ENCODE measurements around the gene FGF12.

The FGF12 gene

DNA sequence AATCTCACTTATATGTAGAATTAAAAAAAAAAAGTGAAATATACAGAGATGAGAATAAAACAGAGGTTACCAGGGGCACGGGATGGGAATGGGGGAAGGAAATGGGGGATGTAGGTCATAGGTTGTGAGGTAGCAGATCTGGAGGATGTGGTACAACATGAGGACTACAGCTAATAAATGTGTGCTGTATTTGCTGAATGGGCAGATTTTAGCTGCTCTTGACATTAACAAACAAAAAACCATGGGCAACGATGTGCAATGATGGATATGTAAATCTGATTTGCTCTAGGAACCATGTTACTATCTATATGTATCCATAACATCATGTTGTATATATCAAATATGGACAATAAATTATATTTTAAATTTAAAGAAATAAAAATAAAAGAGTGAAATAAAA, 87.4 kb downstream of the FGF12 start:
- 87 to 100% methylated on average over 1 of the region's 2 CpGs for WGBS, 2 experiments (ENCODE audit: insufficient coverage in 2 of 2)

DNA sequence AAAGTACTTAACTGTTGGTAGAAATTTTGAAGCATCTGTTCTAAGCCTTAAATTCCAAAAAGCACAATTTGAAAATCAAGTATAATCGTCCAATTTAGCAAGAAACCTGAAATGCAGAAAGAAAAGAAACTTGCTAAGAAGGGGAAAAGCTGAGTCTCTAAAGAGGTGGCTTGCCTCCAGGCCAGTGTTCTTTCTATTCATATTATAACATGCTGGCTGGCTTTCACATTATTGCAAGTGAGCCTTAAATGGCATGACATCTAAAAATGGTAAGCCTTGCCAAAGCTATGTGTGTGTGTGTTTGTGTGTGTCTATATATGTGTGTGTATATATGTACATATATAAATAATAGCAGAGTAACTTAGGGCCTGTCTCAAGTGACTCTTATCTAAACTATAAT, 89.5 kb downstream of the FGF12 start:
- WGBS, 2 experiments (ENCODE audit: insufficient coverage in 2 of 2), result no CpG with 5 or more reads among the region's 1 CpG
- H3K9me3 ChIP-seq (ENCODE audit: control insufficient read depth, low read length), result no peaks in the 10 kb centered on the region

More for the DNA sequence above, 87.4 kb downstream of the FGF12 start:
- H3K36me3 ChIP-seq (ENCODE audit: control insufficient read depth, insufficient read depth, low read length), result no peaks in the 10 kb centered on the region
- no peak overlapping the region for H3K4me3 ChIP-seq (ENCODE audit: extremely low read depth, insufficient read depth, low read length, poor library complexity, severe bottlenecking)
- H3K9me3 ChIP-seq (ENCODE audit: control insufficient read depth, low read length), result no peaks in the 10 kb centered on the region
- H3K27ac ChIP-seq (ENCODE audit: low read depth, low read length, severe bottlenecking), result no peak overlapping the region
- H3K4me1 ChIP-seq (ENCODE audit: control insufficient read depth, insufficient read depth, low read length, poor library complexity, severe bottlenecking), result no peaks in the 10 kb centered on the region

DNA sequence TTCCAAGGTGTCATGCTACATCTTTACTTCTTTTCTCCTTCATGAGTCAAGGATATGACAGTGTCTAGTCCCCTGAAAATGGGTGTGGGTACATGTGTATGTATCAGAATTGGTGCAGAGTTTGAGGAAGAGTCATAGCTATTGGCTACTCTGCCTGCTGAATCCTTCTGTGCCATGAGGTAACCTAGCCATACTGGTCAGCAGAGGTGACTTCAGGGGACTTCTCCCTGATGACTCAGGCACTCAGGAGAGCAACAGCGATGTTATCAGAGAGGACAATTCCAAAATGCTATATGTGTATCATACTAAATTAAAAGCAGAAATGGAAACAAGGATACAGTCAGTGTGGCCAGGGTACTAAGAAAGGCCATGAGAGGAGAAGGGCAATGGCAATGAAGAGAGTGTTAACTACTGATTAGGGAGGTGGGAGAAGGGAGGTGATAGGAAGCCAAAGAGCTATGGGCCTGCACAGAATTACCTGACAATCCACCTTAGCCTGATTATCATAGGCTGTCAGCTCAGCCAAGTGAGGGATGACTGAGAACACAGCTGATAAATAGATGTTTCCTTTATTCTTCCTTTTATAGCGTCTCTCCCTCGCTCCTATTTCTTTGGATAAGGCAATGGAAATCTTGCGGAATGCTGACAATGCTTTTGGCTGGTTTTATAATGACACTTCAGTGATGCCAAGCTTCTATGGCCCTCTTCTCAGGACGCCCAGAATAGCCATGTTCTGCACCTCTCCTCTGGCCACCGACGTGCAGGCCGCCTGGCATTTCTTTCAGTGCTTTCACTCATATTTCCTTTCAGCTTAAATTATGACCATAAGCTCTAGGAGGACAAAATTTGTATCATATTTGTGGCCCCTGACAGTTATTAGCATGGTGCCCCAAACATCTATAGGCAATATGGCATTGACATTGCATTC, 90.6 kb downstream of the FGF12 start:
- 71 to 91% methylated on average over 3 to 4 of the region's 8 CpGs for WGBS, 2 experiments (ENCODE audit: insufficient coverage in 2 of 2)
- no peaks in the 10 kb centered on the region for H3K4me1 ChIP-seq (ENCODE audit: control insufficient read depth, insufficient read depth, low read length, poor library complexity, severe bottlenecking)
- no peak overlapping the region for H3K27ac ChIP-seq (ENCODE audit: low read depth, low read length, severe bottlenecking)
- no peaks in the 10 kb centered on the region for H3K9me3 ChIP-seq (ENCODE audit: control insufficient read depth, low read length)
- no peak overlapping the region for H3K4me3 ChIP-seq (ENCODE audit: extremely low read depth, insufficient read depth, low read length, poor library complexity, severe bottlenecking)
- no peaks in the 10 kb centered on the region for H3K36me3 ChIP-seq (ENCODE audit: control insufficient read depth, insufficient read depth, low read length)

More for the DNA sequence above, 89.5 kb downstream of the FGF12 start:
- Histone ChIP-seq H3K4me1 (ENCODE audit: control insufficient read depth, insufficient read depth, low read length, poor library complexity, severe bottlenecking) (no peaks in the 10 kb centered on the region), H3K4me3 (ENCODE audit: extremely low read depth, insufficient read depth, low read length, poor library complexity, severe bottlenecking) (no peak overlapping the region), H3K27ac (ENCODE audit: low read depth, low read length, severe bottlenecking) (no peak overlapping the region), H3K36me3 (ENCODE audit: control insufficient read depth, insufficient read depth, low read length) (no peaks in the 10 kb centered on the region)

GRCh38 chr3:192629429-192629828, 97.9 kb downstream of the FGF12 start:
- H3K36me3 ChIP-seq (ENCODE audit: control insufficient read depth, insufficient read depth, low read length), result no peaks in the 10 kb centered on the region
- H3K4me1 ChIP-seq (ENCODE audit: control insufficient read depth, insufficient read depth, low read length, poor library complexity, severe bottlenecking), result no peaks in the 10 kb centered on the region
- 79 to 91% methylated on average over 2 to 3 of the region's 3 CpGs for WGBS, 2 experiments (ENCODE audit: insufficient coverage in 2 of 2)
- no peak overlapping the region for H3K4me3 ChIP-seq (ENCODE audit: extremely low read depth, insufficient read depth, low read length, poor library complexity, severe bottlenecking)
- no peaks in the 10 kb centered on the region for H3K9me3 ChIP-seq (ENCODE audit: control insufficient read depth, low read length)
- H3K27ac ChIP-seq (ENCODE audit: low read depth, low read length, severe bottlenecking), result no peak overlapping the region

DNA sequence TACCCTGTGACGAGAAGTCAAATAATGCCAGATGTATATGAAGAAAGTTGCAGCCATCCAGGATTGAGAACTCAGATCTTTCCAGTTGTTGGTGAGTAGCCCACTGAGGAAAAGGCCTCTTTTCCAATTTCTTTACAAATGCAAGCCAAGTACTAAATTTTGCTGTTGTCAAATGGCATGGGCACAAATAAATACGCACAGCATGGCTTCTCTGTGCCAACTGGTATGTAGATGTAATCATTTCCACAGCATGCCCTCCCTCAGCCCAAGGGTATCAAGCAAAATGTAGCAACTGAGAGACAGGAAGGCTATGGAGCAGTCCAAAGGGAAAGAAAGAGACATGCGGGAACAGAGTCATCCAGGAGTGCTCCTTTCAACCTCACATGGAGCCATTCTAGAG, 105.4 kb downstream of the FGF12 start:
- Histone ChIP-seq H3K4me1 (ENCODE audit: control insufficient read depth, insufficient read depth, low read length, poor library complexity, severe bottlenecking) (no peaks in the 10 kb centered on the region), H3K36me3 (ENCODE audit: control insufficient read depth, insufficient read depth, low read length) (no peaks in the 10 kb centered on the region), H3K9me3 (ENCODE audit: control insufficient read depth, low read length) (no peaks in the 10 kb centered on the region), H3K27ac (ENCODE audit: low read depth, low read length, severe bottlenecking) (no peak overlapping the region), H3K4me3 (ENCODE audit: extremely low read depth, insufficient read depth, low read length, poor library complexity, severe bottlenecking) (no peak overlapping the region)
- 100% methylated on average over 1 to 2 of the region's 3 CpGs for WGBS, 2 experiments (ENCODE audit: insufficient coverage in 2 of 2)

- WGBS, 2 experiments (ENCODE audit: insufficient coverage in 2 of 2), result 81 to 100% methylated on average over 2 to 3 of the region's 3 CpGs
- no peaks in the 10 kb centered on the region for H3K4me1 ChIP-seq (ENCODE audit: control insufficient read depth, insufficient read depth, low read length, poor library complexity, severe bottlenecking)
- no peaks in the 10 kb centered on the region for H3K36me3 ChIP-seq (ENCODE audit: control insufficient read depth, insufficient read depth, low read length)
- H3K4me3 ChIP-seq (ENCODE audit: extremely low read depth, insufficient read depth, low read length, poor library complexity, severe bottlenecking), result no peak overlapping the region
- H3K27ac ChIP-seq (ENCODE audit: low read depth, low read length, severe bottlenecking), result no peak overlapping the region
- no peaks in the 10 kb centered on the region for H3K9me3 ChIP-seq (ENCODE audit: control insufficient read depth, low read length)
Measured at GRCh38 chr3:192620275-192620674, 107.1 kb downstream of the FGF12 start.

DNA sequence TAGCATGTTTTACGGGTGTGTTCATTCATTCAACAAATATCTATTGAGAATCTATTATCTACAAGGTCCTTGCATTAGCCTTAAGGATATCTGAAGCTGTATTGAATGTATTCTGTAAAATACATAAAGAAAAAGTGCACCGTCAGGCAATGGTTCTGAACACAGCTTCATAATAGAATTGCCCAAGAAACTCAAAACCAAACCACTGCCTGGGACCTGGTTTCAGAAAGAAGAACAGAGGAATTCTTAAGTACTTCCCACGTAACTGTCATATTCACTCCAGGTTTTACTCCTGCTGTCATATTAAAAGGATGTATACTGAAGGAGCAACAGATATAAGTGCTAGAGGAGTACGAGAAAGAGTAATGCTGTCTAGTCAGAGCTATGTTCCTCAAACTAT, 115.9 kb downstream of the FGF12 start:
- Histone ChIP-seq H3K27ac (ENCODE audit: low read depth, low read length, severe bottlenecking) (no peak overlapping the region), H3K4me1 (ENCODE audit: control insufficient read depth, insufficient read depth, low read length, poor library complexity, severe bottlenecking) (no peaks in the 10 kb centered on the region), H3K9me3 (ENCODE audit: control insufficient read depth, low read length) (no peaks in the 10 kb centered on the region), H3K36me3 (ENCODE audit: control insufficient read depth, insufficient read depth, low read length) (no peaks in the 10 kb centered on the region), H3K4me3 (ENCODE audit: extremely low read depth, insufficient read depth, low read length, poor library complexity, severe bottlenecking) (no peak overlapping the region)
- WGBS, 2 experiments (ENCODE audit: insufficient coverage in 2 of 2), result 86 to 100% methylated on average over 1 to 2 of the region's 4 CpGs

GRCh38 chr3:192608726-192609600, 118.4 kb downstream of the FGF12 start:
- H3K4me1 ChIP-seq (ENCODE audit: control insufficient read depth, insufficient read depth, low read length, poor library complexity, severe bottlenecking), result no peaks in the 10 kb centered on the region
- WGBS, 2 experiments (ENCODE audit: insufficient coverage in 2 of 2), result 95 to 96% methylated on average over 4 of the region's 8 CpGs
- H3K36me3 ChIP-seq (ENCODE audit: control insufficient read depth, insufficient read depth, low read length), result no peaks in the 10 kb centered on the region

GRCh38 chr3:192607798-192608197, 119.5 kb downstream of the FGF12 start:
- Histone ChIP-seq H3K36me3 (ENCODE audit: control insufficient read depth, insufficient read depth, low read length) (no peaks in the 10 kb centered on the region), H3K27ac (ENCODE audit: low read depth, low read length, severe bottlenecking) (no peak overlapping the region), H3K9me3 (ENCODE audit: control insufficient read depth, low read length) (no peaks in the 10 kb centered on the region), H3K4me3 (ENCODE audit: extremely low read depth, insufficient read depth, low read length, poor library complexity, severe bottlenecking) (no peak overlapping the region), H3K4me1 (ENCODE audit: control insufficient read depth, insufficient read depth, low read length, poor library complexity, severe bottlenecking) (no peaks in the 10 kb centered on the region)
- WGBS, 2 experiments (ENCODE audit: insufficient coverage in 2 of 2), result 70 to 82% methylated on average over 3 to 4 of the region's 4 CpGs

More at GRCh38 chr3:192608726-192609600, 118.4 kb downstream of the FGF12 start:
- Histone ChIP-seq H3K9me3 (ENCODE audit: control insufficient read depth, low read length) (no peaks in the 10 kb centered on the region), H3K4me3 (ENCODE audit: extremely low read depth, insufficient read depth, low read length, poor library complexity, severe bottlenecking) (no peak overlapping the region), H3K27ac (ENCODE audit: low read depth, low read length, severe bottlenecking) (no peak overlapping the region)

DNA sequence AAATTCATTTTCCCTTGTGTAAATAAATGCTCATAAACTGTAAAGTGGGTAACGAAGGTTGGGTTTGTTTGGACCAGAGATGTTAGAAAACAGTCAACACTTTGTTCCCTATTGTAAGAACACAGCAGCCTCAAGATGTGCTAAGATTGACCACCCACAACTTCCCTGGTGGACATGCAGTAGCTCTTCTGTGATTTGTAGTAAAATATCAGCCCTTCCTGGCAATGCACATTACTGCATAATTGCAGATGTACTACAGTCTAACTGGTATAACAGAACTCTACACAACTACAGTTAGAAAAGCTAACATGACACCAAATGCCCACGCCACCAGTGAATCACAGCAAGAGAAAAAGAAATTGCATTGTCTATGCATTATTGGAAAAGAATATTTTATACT, 129.4 kb downstream of the FGF12 start:
- 100% methylated on average over 1 of the region's 2 CpGs; no CpG with 5 or more reads in 1 of the 2 experiments for WGBS, 2 experiments (ENCODE audit: insufficient coverage in 2 of 2)
- Histone ChIP-seq H3K36me3 (ENCODE audit: control insufficient read depth, insufficient read depth, low read length) (no peaks in the 10 kb centered on the region), H3K27ac (ENCODE audit: low read depth, low read length, severe bottlenecking) (no peak overlapping the region), H3K4me1 (ENCODE audit: control insufficient read depth, insufficient read depth, low read length, poor library complexity, severe bottlenecking) (no peaks in the 10 kb centered on the region), H3K4me3 (ENCODE audit: extremely low read depth, insufficient read depth, low read length, poor library complexity, severe bottlenecking) (no peak overlapping the region), H3K9me3 (ENCODE audit: control insufficient read depth, low read length) (no peaks in the 10 kb centered on the region)
